Osteocyte (in vitro differentiated cells): ENCODE data around the gene PMPCA. TPM values are rescaled to one million over a fixed set of nuclear protein-coding genes. Genes with fewer than 3 reads are reported as not detected.

ENCODE experiments used
- DNase-seq: peaks from one replicate; pipeline ENCODE4 v3.0.0; 2021; ENCODE audit warnings: mixed read lengths; ENCODE audit not compliant: unreplicated experiment; ENCODE audit errors: extremely low spot score
- H3K27ac Mint-ChIP-seq: one replicate; pipeline ENCODE4 v1.8.0; 2021; ENCODE audit warnings: mild to moderate bottlenecking, mixed read lengths; ENCODE audit not compliant: unreplicated experiment
- H3K27me3 Mint-ChIP-seq: one replicate; pipeline ENCODE4 v1.8.0; 2021; ENCODE audit warnings: mixed read lengths; ENCODE audit not compliant: unreplicated experiment
- H3K36me3 Mint-ChIP-seq: one replicate; pipeline ENCODE4 v1.8.0; 2021; ENCODE audit warnings: mixed read lengths; ENCODE audit not compliant: unreplicated experiment
- H3K4me1 Mint-ChIP-seq: one replicate; pipeline ENCODE4 v1.8.0; 2021; ENCODE audit warnings: mixed read lengths; ENCODE audit not compliant: unreplicated experiment
- H3K4me3 Mint-ChIP-seq: one replicate; pipeline ENCODE4 v1.8.0; 2021; ENCODE audit warnings: mild to moderate bottlenecking, moderate library complexity, mixed read lengths; ENCODE audit not compliant: unreplicated experiment
- H3K9me3 Mint-ChIP-seq: one replicate; pipeline ENCODE4 v1.8.0; 2021; ENCODE audit warnings: mixed read lengths; ENCODE audit not compliant: unreplicated experiment
- CTCF ChIP-seq: fragments of 200-600 bp; sonication (generic); IDR thresholded peaks from 2 replicates; pipeline ENCODE4 v1.5.0; 2021; ENCODE audit warnings: antibody characterized with exemption, mild to moderate bottlenecking, moderate library complexity
- total RNA-seq: library from RNA; stranded (reverse); gene quantifications from 2 replicates; pipeline ENCODE4 v1.2.1, GENCODE V29; 2021

PMPCA gene
- total RNA-seq, 1 donor from 2014 or later, result 52.8 TPM

- Mint-ChIP-seq H3K27me3 (no peaks in the 10 kb centered on the region), H3K4me3 (no peak overlapping the region), H3K4me1 (peaks cover 7% of the 10 kb centered on the region), H3K36me3 (peaks cover 39% of the 10 kb centered on the region), H3K9me3 (no peaks in the 10 kb centered on the region), H3K27ac (no peak overlapping the region)
- DNase-seq, result no peak
- TF ChIP-seq CTCF, result no peak
Observed at GRCh38 chr9:136416914-136417313, 6.5 kb downstream of the PMPCA start.

- H3K27ac Mint-ChIP-seq, result no peak overlapping the region
- H3K36me3 Mint-ChIP-seq, result peaks cover 40% of the 10 kb centered on the region
- no peak for TF ChIP-seq CTCF
- no peaks in the 10 kb centered on the region for H3K9me3 Mint-ChIP-seq
- H3K4me3 Mint-ChIP-seq, result no peak overlapping the region
- DNase-seq, result no peak
- no peaks in the 10 kb centered on the region for H3K4me1 Mint-ChIP-seq
- H3K27me3 Mint-ChIP-seq, result no peaks in the 10 kb centered on the region
Observed at GRCh38 chr9:136418182-136419091, 8.0 kb downstream of the PMPCA start.

- no peak overlapping the region for H3K4me3 Mint-ChIP-seq
- H3K27me3 Mint-ChIP-seq, result no peaks in the 10 kb centered on the region
- no peak for DNase-seq
- H3K27ac Mint-ChIP-seq, result no peak overlapping the region
- H3K36me3 Mint-ChIP-seq, result peaks cover 39% of the 10 kb centered on the region
- no peak for TF ChIP-seq CTCF
- H3K9me3 Mint-ChIP-seq, result no peaks in the 10 kb centered on the region
- H3K4me1 Mint-ChIP-seq, result no peaks in the 10 kb centered on the region
Observed at GRCh38 chr9:136419092-136419420, 8.6 kb downstream of the PMPCA start.

- Mint-ChIP-seq H3K9me3 (no peaks in the 10 kb centered on the region), H3K27ac (no peak overlapping the region), H3K27me3 (no peaks in the 10 kb centered on the region), H3K36me3 (peaks cover 34% of the 10 kb centered on the region), H3K4me1 (no peaks in the 10 kb centered on the region), H3K4me3 (no peak overlapping the region)
- DNase-seq, result no peak
- TF ChIP-seq CTCF, result no peak
Observed at GRCh38 chr9:136421791-136422190, 11.3 kb downstream of the PMPCA start.

GRCh38 chr9:136422876-136423275 lies 12.4 kb downstream of the PMPCA start:
- no peak for TF ChIP-seq CTCF
- H3K4me3 Mint-ChIP-seq, result no peak overlapping the region

More at GRCh38 chr9:136422876-136423275, 12.4 kb downstream of the PMPCA start:
- no peaks in the 10 kb centered on the region for H3K27me3 Mint-ChIP-seq
- no peak overlapping the region for H3K27ac Mint-ChIP-seq
- DNase-seq, result no peak
- H3K9me3 Mint-ChIP-seq, result no peaks in the 10 kb centered on the region
- no peaks in the 10 kb centered on the region for H3K4me1 Mint-ChIP-seq
- H3K36me3 Mint-ChIP-seq, result peaks cover 29% of the 10 kb centered on the region
